DMS53 treated with DMSO at 0.1 percent for 48 hours (cell line): Measurements from ENCODE around the gene YIPF2.
"Not testable (repeated sequence)": the region's sequence is repeated elsewhere in the genome, so short reads cannot be mapped to it uniquely, and the experiment has no call there.

Experiments used
- DNase-seq: peaks from one replicate; lab custom pipeline; 2025; ENCODE audit not compliant: unreplicated experiment; lab: John Stamatoyannopoulos, UW

The YIPF2 gene

GRCh38 chr19:10877608-10878007 lies 50.8 kb downstream of the YIPF2 start:
- not testable (repeated sequence) for DNase-seq

DNA sequence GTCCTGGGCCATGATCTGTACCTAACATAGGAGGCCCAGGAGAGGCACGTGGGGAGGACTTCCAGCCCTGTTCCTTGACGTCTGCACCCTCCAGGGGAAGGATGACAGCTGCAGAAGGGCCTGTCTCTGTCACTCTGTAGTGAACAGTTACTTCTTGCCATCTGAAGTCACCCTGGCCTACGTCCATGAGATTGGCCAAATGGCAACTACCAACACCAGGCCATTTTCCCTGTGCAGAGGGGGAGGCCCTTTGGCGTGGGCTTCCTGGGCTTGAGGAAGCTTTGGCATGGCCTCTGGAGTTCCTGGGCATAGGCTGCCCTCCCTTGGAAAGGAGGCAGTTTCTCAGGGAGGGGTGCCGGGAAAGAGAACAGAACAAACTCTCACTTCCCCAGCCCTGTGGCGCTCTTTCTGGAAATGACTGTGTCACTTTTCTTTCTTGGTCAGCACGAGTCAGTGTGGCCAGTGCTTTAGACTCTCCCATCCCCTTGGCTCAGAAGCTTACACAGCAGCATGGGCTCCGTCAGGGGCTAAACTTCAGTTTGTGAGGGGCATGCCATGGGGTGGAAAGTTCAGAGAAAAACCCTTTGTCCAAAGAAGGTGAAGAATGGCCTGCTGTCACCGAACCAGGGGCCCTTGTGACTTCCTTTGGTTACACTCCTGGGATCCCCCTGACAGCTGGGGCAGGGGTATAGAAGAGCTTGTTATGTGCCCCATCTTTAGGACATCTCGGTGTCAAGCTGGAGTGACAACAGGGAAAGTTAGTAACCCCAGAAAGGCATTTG lies 51.8 kb downstream of the YIPF2 start:
- DNase-seq: no peak

DNA sequence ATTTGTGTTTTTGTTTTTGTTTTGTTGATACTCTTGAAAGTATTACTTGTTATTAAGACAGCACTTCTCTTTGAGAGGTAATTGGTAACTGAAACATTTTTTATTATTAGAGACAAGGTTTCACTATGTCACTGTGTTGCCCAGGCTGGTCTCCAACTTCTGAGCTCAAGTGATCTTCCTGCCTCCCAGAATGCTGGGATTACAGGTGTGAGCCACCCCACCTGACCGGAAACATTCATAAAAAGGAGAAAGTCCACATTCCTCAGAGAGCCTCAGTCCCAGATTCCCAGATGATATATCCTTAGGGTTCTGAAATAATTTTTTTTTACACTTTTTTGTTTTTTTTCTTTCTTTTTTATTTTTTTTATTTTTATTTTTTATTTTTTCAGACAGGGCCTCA lies 54.4 kb downstream of the YIPF2 start:
- no peak for DNase-seq

- no peak for DNase-seq
These were observed 55.8 kb downstream of the YIPF2 start for GRCh38 chr19:10872546-10873107.
